GM12873 (cell line): ENCODE data around the gene NRCAM.

ENCODE experiments used
- CTCF ChIP-seq: IDR thresholded peaks from 2 replicates; pipeline ENCODE4 v1.5.1; 2012; ENCODE audit warnings: low read depth, mild to moderate bottlenecking, moderate library complexity, low read length, control low read depth; ENCODE audit not compliant: insufficient read depth; ENCODE audit errors: missing control alignments

NRCAM gene

GRCh38 chr7:108415821-108416536 lies 40.3 kb downstream of the NRCAM start:
- no peak for TF ChIP-seq CTCF

GRCh38 chr7:108415084-108415483 lies 41.2 kb downstream of the NRCAM start:
- no peak for TF ChIP-seq CTCF

GRCh38 chr7:108413782-108414492 lies 42.3 kb downstream of the NRCAM start:
- TF ChIP-seq CTCF, result no peak

- no peak for TF ChIP-seq CTCF
These were observed 42.9 kb downstream of the NRCAM start for GRCh38 chr7:108413337-108413736.

- TF ChIP-seq CTCF, result no peak
These were observed 47.1 kb downstream of the NRCAM start for GRCh38 chr7:108409146-108409545.

- TF ChIP-seq CTCF, result no peak
These were observed 47.8 kb downstream of the NRCAM start for GRCh38 chr7:108408296-108408991.

- TF ChIP-seq CTCF, result no peak
These were observed 48.6 kb downstream of the NRCAM start for GRCh38 chr7:108407676-108408075.
